Measurements from ENCODE around the gene EML3.
"Not testable (repeated sequence)": the region's sequence is repeated elsewhere in the genome, so short reads cannot be mapped to it uniquely, and the experiment has no call there.

Gene EML3

GRCh38 chr11:62559626-62560025 lies 52.9 kb downstream of the EML3 start:
- not testable (repeated sequence) for H3K27me3 ChIP-seq (ENCODE audit: control insufficient read depth, insufficient read depth, low read length)

GRCh38 chr11:62559204-62559603 lies 53.4 kb downstream of the EML3 start:
- peaks cover 47% of the 10 kb centered on the region for H3K36me3 ChIP-seq (ENCODE audit: insufficient read depth, low read length)
- no peak overlapping the region for H3K4me2 ChIP-seq (ENCODE audit: low read length)
- H3K9ac ChIP-seq (ENCODE audit: low read depth, low read length), result no peak overlapping the region
- no peaks in the 10 kb centered on the region for H3K9me3 ChIP-seq (replicated peaks; ENCODE audit: low read length)
- H3K4me3 ChIP-seq (ENCODE audit: low read length), result no peak overlapping the region
- peaks cover 70% of the 10 kb centered on the region for H3K4me1 ChIP-seq (ENCODE audit: control insufficient read depth, insufficient read depth, low read length)
- no peaks in the 10 kb centered on the region for H3K27me3 ChIP-seq (ENCODE audit: control insufficient read depth, insufficient read depth, low read length)

More at GRCh38 chr11:62559626-62560025, 52.9 kb downstream of the EML3 start:
- not testable (repeated sequence) for H3K4me3 ChIP-seq (ENCODE audit: low read length); H3K9me3 ChIP-seq (replicated peaks; ENCODE audit: low read length)
- peaks cover 47% of the 10 kb centered on the region for H3K36me3 ChIP-seq (ENCODE audit: insufficient read depth, low read length)
- H3K4me2 ChIP-seq (ENCODE audit: low read length), result peak overlapping the region; percentile 39
- peak overlapping the region; percentile 61 for H3K9ac ChIP-seq (ENCODE audit: low read depth, low read length)
- peaks cover 66% of the 10 kb centered on the region for H3K4me1 ChIP-seq (ENCODE audit: control insufficient read depth, insufficient read depth, low read length)

- Histone ChIP-seq H3K4me1 (ENCODE audit: control insufficient read depth, insufficient read depth, low read length) (peaks cover 73% of the 10 kb centered on the region), H3K9me3 (replicated peaks; ENCODE audit: low read length) (no peaks in the 10 kb centered on the region), H3K9ac (ENCODE audit: low read depth, low read length) (no peak overlapping the region), H3K36me3 (ENCODE audit: insufficient read depth, low read length) (peaks cover 43% of the 10 kb centered on the region), H3K27me3 (ENCODE audit: control insufficient read depth, insufficient read depth, low read length) (no peaks in the 10 kb centered on the region), H3K4me3 (ENCODE audit: low read length) (no peak overlapping the region), H3K4me2 (ENCODE audit: low read length) (no peak overlapping the region)
Measured at GRCh38 chr11:62558669-62559068, 53.9 kb downstream of the EML3 start.

GRCh38 chr11:62556875-62557631 lies 55.5 kb downstream of the EML3 start:
- Histone ChIP-seq H3K9ac (ENCODE audit: low read depth, low read length) (peak overlapping the region; percentile 18), H3K4me3 (ENCODE audit: low read length) (peak overlapping the region; percentile 45), H3K4me2 (ENCODE audit: low read length) (peak overlapping the region; percentile 88), H3K27me3 (ENCODE audit: control insufficient read depth, insufficient read depth, low read length) (no peaks in the 10 kb centered on the region), H3K9me3 (replicated peaks; ENCODE audit: low read length) (no peaks in the 10 kb centered on the region), H3K36me3 (ENCODE audit: insufficient read depth, low read length) (peaks cover 31% of the 10 kb centered on the region), H3K4me1 (ENCODE audit: control insufficient read depth, insufficient read depth, low read length) (peaks cover 79% of the 10 kb centered on the region)

- Histone ChIP-seq H3K9ac (ENCODE audit: low read depth, low read length) (peak overlapping the region; percentile 90), H3K4me3 (ENCODE audit: low read length) (peak overlapping the region; percentile 64), H3K4me2 (ENCODE audit: low read length) (peak overlapping the region; percentile 88), H3K27me3 (ENCODE audit: control insufficient read depth, insufficient read depth, low read length) (no peaks in the 10 kb centered on the region), H3K4me1 (ENCODE audit: control insufficient read depth, insufficient read depth, low read length) (peaks cover 80% of the 10 kb centered on the region), H3K9me3 (replicated peaks; ENCODE audit: low read length) (no peaks in the 10 kb centered on the region), H3K36me3 (ENCODE audit: insufficient read depth, low read length) (peaks cover 25% of the 10 kb centered on the region)
Measured at GRCh38 chr11:62556108-62556874, 56.3 kb downstream of the EML3 start.

- peak overlapping the region; percentile 64 for H3K4me3 ChIP-seq (ENCODE audit: low read length)
- H3K27me3 ChIP-seq (ENCODE audit: control insufficient read depth, insufficient read depth, low read length), result no peaks in the 10 kb centered on the region
- peak overlapping the region; percentile 90 for H3K9ac ChIP-seq (ENCODE audit: low read depth, low read length)
- H3K4me1 ChIP-seq (ENCODE audit: control insufficient read depth, insufficient read depth, low read length), result peaks cover 75% of the 10 kb centered on the region
- H3K4me2 ChIP-seq (ENCODE audit: low read length), result peak overlapping the region; percentile 88
- H3K36me3 ChIP-seq (ENCODE audit: insufficient read depth, low read length), result peaks cover 25% of the 10 kb centered on the region
- no peaks in the 10 kb centered on the region for H3K9me3 ChIP-seq (replicated peaks; ENCODE audit: low read length)
Measured at GRCh38 chr11:62555464-62556107, 57.0 kb downstream of the EML3 start.

- Histone ChIP-seq H3K9me3 (replicated peaks; ENCODE audit: low read length) (no peaks in the 10 kb centered on the region), H3K4me2 (ENCODE audit: low read length) (peak overlapping the region; percentile 88), H3K9ac (ENCODE audit: low read depth, low read length) (peak overlapping the region; percentile 90), H3K27me3 (ENCODE audit: control insufficient read depth, insufficient read depth, low read length) (no peaks in the 10 kb centered on the region), H3K4me1 (ENCODE audit: control insufficient read depth, insufficient read depth, low read length) (peaks cover 66% of the 10 kb centered on the region), H3K36me3 (ENCODE audit: insufficient read depth, low read length) (peaks cover 17% of the 10 kb centered on the region), H3K4me3 (ENCODE audit: low read length) (peak overlapping the region; percentile 64)
Measured at GRCh38 chr11:62554387-62555167, 58.0 kb downstream of the EML3 start.

- Histone ChIP-seq H3K9me3 (replicated peaks; ENCODE audit: low read length) (no peaks in the 10 kb centered on the region), H3K27me3 (ENCODE audit: control insufficient read depth, insufficient read depth, low read length) (no peaks in the 10 kb centered on the region), H3K4me1 (ENCODE audit: control insufficient read depth, insufficient read depth, low read length) (peaks cover 68% of the 10 kb centered on the region), H3K4me2 (ENCODE audit: low read length) (peak overlapping the region; percentile 88), H3K36me3 (ENCODE audit: insufficient read depth, low read length) (peaks cover 11% of the 10 kb centered on the region), H3K9ac (ENCODE audit: low read depth, low read length) (peak overlapping the region; percentile 90), H3K4me3 (ENCODE audit: low read length) (peak overlapping the region; percentile 64)
Measured at GRCh38 chr11:62553839-62554361, 58.7 kb downstream of the EML3 start.

- Histone ChIP-seq H3K4me3 (ENCODE audit: low read length) (peak overlapping the region; percentile 64), H3K9me3 (replicated peaks; ENCODE audit: low read length) (no peaks in the 10 kb centered on the region), H3K36me3 (ENCODE audit: insufficient read depth, low read length) (peaks cover 6% of the 10 kb centered on the region), H3K4me1 (ENCODE audit: control insufficient read depth, insufficient read depth, low read length) (peaks cover 75% of the 10 kb centered on the region), H3K4me2 (ENCODE audit: low read length) (peak overlapping the region; percentile 88), H3K9ac (ENCODE audit: low read depth, low read length) (peak overlapping the region; percentile 90), H3K27me3 (ENCODE audit: control insufficient read depth, insufficient read depth, low read length) (no peaks in the 10 kb centered on the region)
Measured at GRCh38 chr11:62553080-62553838, 59.3 kb downstream of the EML3 start.

- peak overlapping the region; percentile 90 for H3K9ac ChIP-seq (ENCODE audit: low read depth, low read length)
- peak overlapping the region; percentile 64 for H3K4me3 ChIP-seq (ENCODE audit: low read length)
- H3K4me1 ChIP-seq (ENCODE audit: control insufficient read depth, insufficient read depth, low read length), result peaks cover 77% of the 10 kb centered on the region
Measured at GRCh38 chr11:62552485-62553079, 60.0 kb downstream of the EML3 start.

More at GRCh38 chr11:62552485-62553079, 60.0 kb downstream of the EML3 start:
- H3K9me3 ChIP-seq (replicated peaks; ENCODE audit: low read length), result no peaks in the 10 kb centered on the region
- H3K27me3 ChIP-seq (ENCODE audit: control insufficient read depth, insufficient read depth, low read length), result no peaks in the 10 kb centered on the region
- peaks cover 5% of the 10 kb centered on the region for H3K36me3 ChIP-seq (ENCODE audit: insufficient read depth, low read length)
- H3K4me2 ChIP-seq (ENCODE audit: low read length), result peak overlapping the region; percentile 88
